Erythroblast (primary cell): Measurements from ENCODE around the gene HAND1.

Experiments
- DNase-seq, 2 experiments: peaks; one replicate each; lab custom pipeline; 2025; lab: John Stamatoyannopoulos, UW
- GATA1 ChIP-seq: IDR thresholded peaks from 2 replicates; pipeline ENCODE4 v1.6.1; 2011; ENCODE audit warnings: low read depth, mild to moderate bottlenecking, control low read depth, low read length, moderate library complexity
- POLR2A ChIP-seq: IDR thresholded peaks from 2 replicates; pipeline ENCODE4 v1.6.1; 2011; ENCODE audit warnings: mild to moderate bottlenecking, low read length

The HAND1 gene

GRCh38 chr5:154466671-154467070 lies 11.4 kb downstream of the HAND1 start:
- TF ChIP-seq GATA1 (no peak), POLR2A (no peak)
- DNase-seq, result no peak

- no peak for DNase-seq
- TF ChIP-seq GATA1 (no peak), POLR2A (no peak)
Measured at GRCh38 chr5:154466147-154466546, 11.9 kb downstream of the HAND1 start.

GRCh38 chr5:154465169-154465568 lies 12.9 kb downstream of the HAND1 start:
- TF ChIP-seq GATA1 (no peak), POLR2A (no peak)
- peak in 1 of 2 experiments; percentile 16 for DNase-seq

GRCh38 chr5:154464438-154464837 lies 13.6 kb downstream of the HAND1 start:
- DNase-seq, result no peak
- TF ChIP-seq POLR2A (no peak), GATA1 (no peak)

GRCh38 chr5:154461531-154461930 lies 16.5 kb downstream of the HAND1 start:
- TF ChIP-seq POLR2A (no peak), GATA1 (no peak)
- no peak for DNase-seq

- no peak for TF ChIP-seq GATA1
- no peak for TF ChIP-seq POLR2A
- no peak for DNase-seq
Measured at GRCh38 chr5:154460172-154460571, 17.9 kb downstream of the HAND1 start.

- no peak for TF ChIP-seq POLR2A
- no peak for DNase-seq
Measured at GRCh38 chr5:154459015-154459414, 19.0 kb downstream of the HAND1 start.

GRCh38 chr5:154456540-154456939 lies 21.5 kb downstream of the HAND1 start:
- no peak for DNase-seq
- TF ChIP-seq GATA1 (no peak), POLR2A (no peak)

- TF ChIP-seq POLR2A (no peak), GATA1 (no peak)
- no peak for DNase-seq
Measured at GRCh38 chr5:154455585-154455984, 22.4 kb downstream of the HAND1 start.

- DNase-seq, result no peak
- TF ChIP-seq POLR2A, result no peak
- TF ChIP-seq GATA1, result no peak
Measured at GRCh38 chr5:154451957-154452356, 26.1 kb downstream of the HAND1 start.

GRCh38 chr5:154449786-154450185 lies 28.2 kb downstream of the HAND1 start:
- no peak for DNase-seq
- TF ChIP-seq GATA1 (no peak), POLR2A (no peak)

- no peak for TF ChIP-seq POLR2A
- TF ChIP-seq GATA1, result no peak
- DNase-seq, result no peak
Measured at GRCh38 chr5:154447089-154447725, 30.8 kb downstream of the HAND1 start.

- TF ChIP-seq GATA1, result no peak
- no peak for TF ChIP-seq POLR2A
- peak; percentile 52 to 76 for DNase-seq
Measured at GRCh38 chr5:154446195-154447088, 31.6 kb downstream of the HAND1 start.
